ENCODE measurements around the gene ABCB8. TPM values are rescaled to one million over a fixed set of nuclear protein-coding genes. Genes with fewer than 3 reads are reported as not detected.
A peak's percentile ranks its signal among the peaks of the same experiment; 100 is the strongest.

The ABCB8 gene
- total and polyA plus RNA-seq, 5 experiments from 2014 or later: 17.1 to 74.7 (median 18.4) TPM

DNA sequence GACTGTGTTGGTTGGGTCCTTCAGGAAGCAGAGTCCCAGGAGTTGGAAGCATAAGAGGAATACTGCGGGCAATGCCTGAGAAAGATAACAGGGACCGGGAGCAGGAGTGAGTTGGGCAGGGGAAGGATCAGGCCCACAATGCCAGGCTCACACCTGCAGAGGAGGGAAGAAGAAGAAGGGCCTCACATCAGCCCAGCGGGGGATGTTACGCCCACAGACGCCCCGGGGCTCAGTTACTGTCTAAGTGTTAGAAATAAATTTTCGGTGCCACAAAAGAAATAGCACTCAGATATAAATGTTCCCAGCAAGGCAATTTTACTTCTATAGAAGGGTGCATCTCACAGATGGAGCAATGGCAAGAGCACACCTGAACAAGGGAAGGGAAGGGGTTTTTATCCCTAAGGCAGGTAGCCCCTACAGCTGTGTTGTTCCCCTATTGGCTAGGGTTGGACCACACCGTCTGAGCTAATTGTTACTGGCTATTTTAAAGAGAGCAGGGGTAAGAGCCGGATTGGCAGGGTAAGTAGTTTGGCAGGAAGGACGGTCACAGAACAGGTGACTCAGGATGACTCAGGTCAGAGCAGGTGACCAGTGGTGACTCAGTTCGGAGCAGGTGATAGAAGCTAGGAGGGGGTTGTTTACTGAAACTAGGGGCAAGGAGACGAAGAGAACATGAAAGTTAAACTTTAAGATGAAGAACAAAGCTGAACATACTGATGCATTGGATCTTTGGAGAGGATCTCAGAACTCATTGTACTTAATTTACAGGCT is 37.6 kb upstream of the ABCB8 start, which contains the start of gene NOS3:
NOS3 (plus strand) TSS at position 602 of the 771 bp plus-strand sequence. CDS start 2,787 bp downstream, outside the sequence.
- peak within 1 kb of the TSS in 3 of 10 donors; percentile 31 to 48 (median 31) for H3K27ac Mint-ChIP-seq
- peak within 1 kb of the TSS in 1 of 10 donors; percentile 47 for H3K4me3 Mint-ChIP-seq
- DNase-seq (peak in 1 of 10 donors; percentile 16), ATAC-seq (no peak)
- POLR2A ChIA-PET: interaction anchor here (0.8 to 1.2 kb wide), 2 partner anchors 11 to 18 kb away, joined by 3 read pairs; no protein-coding TSS in a partner anchor
- peaks cover 19 to 42% (median 39%) of the 10 kb centered on the region in 4 donors for H3K4me1 Mint-ChIP-seq
- peaks cover 0 to 12% (median 5%) of the 10 kb centered on the region in 5 donors for H3K27me3 Mint-ChIP-seq
- peaks cover 2 to 13% (median 12%) of the 10 kb centered on the region in 3 donors for H3K36me3 Mint-ChIP-seq
- peaks cover 0 to 27% (median 19%) of the 10 kb centered on the region in 9 donors for H3K9me3 Mint-ChIP-seq

DNA sequence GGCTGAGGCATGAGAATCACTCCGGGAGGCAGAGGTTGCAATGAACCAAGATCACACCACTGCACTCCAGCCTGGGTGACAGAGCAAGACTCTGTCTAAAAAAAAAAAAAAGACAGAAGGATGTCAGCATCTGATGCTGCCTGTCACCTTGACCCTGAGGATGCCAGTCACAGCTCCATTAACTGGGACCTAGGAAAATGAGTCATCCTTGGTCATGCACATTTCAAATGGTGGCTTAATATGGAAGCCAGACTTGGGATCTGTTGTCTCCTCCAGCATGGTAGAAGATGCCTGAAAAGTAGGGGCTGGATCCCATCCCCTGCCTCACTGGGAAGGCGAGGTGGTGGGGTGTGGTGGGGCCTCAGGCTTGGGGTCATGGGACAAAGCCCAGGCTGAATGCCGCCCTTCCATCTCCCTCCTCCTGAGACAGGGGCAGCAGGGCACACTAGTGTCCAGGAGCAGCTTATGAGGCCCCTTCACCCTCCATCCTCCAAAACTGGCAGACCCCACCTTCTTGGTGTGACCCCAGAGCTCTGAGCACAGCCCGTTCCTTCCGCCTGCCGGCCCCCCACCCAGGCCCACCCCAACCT is 36.1 kb upstream of the ABCB8 start:
- Mint-ChIP-seq H3K36me3 (peaks cover 2 to 13% (median 12%) of the 10 kb centered on the region in 3 donors), H3K27me3 (peaks cover 0 to 8% (median 0%) of the 10 kb centered on the region in 5 donors), H3K4me1 (peaks cover 15 to 46% (median 36%) of the 10 kb centered on the region in 4 donors), H3K4me3 (no peak overlapping the region), H3K9me3 (peaks cover 0 to 27% (median 19%) of the 10 kb centered on the region in 9 donors), H3K27ac (no peak overlapping the region)
- DNase-seq (no peak), ATAC-seq (no peak)
- POLR2A ChIA-PET: interaction anchor here (1.0 to 4.2 kb wide), 4 partner anchors 19 to 27 kb away, joined by 3 to 24 read pairs (median 8); no protein-coding TSS in a partner anchor

DNA sequence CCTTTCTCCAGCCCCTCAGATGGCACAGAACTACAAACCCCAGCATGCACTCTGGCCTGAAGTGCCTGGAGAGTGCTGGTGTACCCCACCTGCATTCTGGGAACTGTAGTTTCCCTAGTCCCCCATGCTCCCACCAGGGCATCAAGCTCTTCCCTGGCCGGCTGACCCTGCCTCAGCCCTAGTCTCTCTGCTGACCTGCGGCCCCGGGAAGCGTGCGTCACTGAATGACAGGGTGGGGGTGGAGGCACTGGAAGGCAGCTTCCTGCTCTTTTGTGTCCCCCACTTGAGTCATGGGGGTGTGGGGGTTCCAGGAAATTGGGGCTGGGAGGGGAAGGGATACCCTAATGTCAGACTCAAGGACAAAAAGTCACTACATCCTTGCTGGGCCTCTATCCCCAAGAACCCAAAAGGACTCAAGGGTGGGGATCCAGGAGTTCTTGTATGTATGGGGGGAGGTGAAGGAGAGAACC is 35.4 kb upstream of the ABCB8 start:
- H3K4me3 Mint-ChIP-seq: no peak overlapping the region
- H3K4me1 Mint-ChIP-seq: peaks cover 18 to 53% (median 40%) of the 10 kb centered on the region in 4 donors
- ATAC-seq: peak in 1 of 2 donors; percentile 41
- no peak for DNase-seq
- peaks cover 0 to 27% (median 19%) of the 10 kb centered on the region in 9 donors for H3K9me3 Mint-ChIP-seq
- peaks cover 2 to 13% (median 12%) of the 10 kb centered on the region in 3 donors for H3K36me3 Mint-ChIP-seq
- H3K27me3 Mint-ChIP-seq: peaks cover 0 to 11% (median 0%) of the 10 kb centered on the region in 5 donors
- POLR2A ChIA-PET: interaction anchor here (1.0 to 4.2 kb wide), 4 partner anchors 19 to 26 kb away, joined by 3 to 24 read pairs (median 8); no protein-coding TSS in a partner anchor
- peak overlapping the region in 5 of 10 donors; percentile 3 to 60 (median 46) for H3K27ac Mint-ChIP-seq

DNA sequence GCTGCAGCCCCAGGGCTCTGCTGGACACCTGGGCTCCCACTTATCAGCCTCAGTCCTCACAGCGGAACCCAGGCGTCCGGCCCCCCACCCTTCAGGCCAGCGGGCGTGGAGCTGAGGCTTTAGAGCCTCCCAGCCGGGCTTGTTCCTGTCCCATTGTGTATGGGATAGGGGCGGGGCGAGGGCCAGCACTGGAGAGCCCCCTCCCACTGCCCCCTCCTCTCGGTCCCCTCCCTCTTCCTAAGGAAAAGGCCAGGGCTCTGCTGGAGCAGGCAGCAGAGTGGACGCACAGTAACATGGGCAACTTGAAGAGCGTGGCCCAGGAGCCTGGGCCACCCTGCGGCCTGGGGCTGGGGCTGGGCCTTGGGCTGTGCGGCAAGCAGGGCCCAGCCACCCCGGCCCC is 34.7 kb upstream of the ABCB8 start:
- peaks cover 0 to 27% (median 19%) of the 10 kb centered on the region in 9 donors for H3K9me3 Mint-ChIP-seq
- DNase-seq: no peak
- ATAC-seq: no peak
- peak overlapping the region in 1 of 10 donors; percentile 7 for H3K4me3 Mint-ChIP-seq
- POLR2A ChIA-PET: interaction anchor here (1.5 to 4.2 kb wide), 5 partner anchors 15 to 25 kb away, joined by 3 to 24 read pairs (median 11); no protein-coding TSS in a partner anchor
- H3K27ac Mint-ChIP-seq: no peak overlapping the region
- peaks cover 2 to 13% (median 12%) of the 10 kb centered on the region in 3 donors for H3K36me3 Mint-ChIP-seq
- peaks cover 0 to 7% (median 0%) of the 10 kb centered on the region in 5 donors for H3K27me3 Mint-ChIP-seq
- H3K4me1 Mint-ChIP-seq: peaks cover 18 to 53% (median 40%) of the 10 kb centered on the region in 4 donors

DNA sequence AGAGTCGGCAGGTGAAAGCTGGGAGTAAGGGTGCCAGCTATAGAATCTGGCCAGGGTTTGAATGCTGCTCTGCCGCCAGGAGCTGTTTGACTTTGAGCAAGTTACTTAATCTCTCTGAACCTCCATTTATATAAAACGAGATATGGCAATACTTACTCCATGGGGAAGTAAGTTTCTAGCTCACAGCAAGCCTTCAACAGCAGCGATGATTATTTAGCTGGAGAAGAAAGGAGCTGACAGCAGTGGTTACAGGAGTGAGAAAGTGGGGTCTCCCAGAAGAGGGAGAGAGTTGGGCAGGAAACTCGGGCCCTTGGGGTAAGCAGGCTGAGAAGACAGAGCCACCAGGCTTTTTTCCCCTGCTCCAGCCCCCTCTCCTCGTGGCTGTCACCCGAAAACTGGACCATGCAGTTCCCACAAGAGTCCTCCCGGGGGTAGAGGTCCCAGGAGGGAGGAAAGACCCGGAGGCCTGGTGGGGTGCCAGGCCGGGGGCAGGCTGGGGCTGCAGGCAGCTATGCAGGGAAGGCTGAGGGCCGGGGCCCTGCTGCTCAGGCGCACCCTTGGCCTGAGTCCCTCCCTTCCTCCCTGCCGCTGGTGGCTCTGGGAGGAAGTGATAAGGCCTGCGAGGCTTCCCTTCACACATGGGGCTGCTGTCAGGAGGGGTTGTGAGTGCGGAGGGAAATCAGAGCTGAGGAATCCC is 34.0 kb upstream of the ABCB8 start:
- POLR2A ChIA-PET: interaction anchor here (0.6 to 4.2 kb wide), 9 partner anchors 10 to 100 kb away, joined by 3 to 24 read pairs (median 5); no protein-coding TSS in a partner anchor
- peaks cover 19 to 53% (median 41%) of the 10 kb centered on the region in 4 donors for H3K4me1 Mint-ChIP-seq

DNA sequence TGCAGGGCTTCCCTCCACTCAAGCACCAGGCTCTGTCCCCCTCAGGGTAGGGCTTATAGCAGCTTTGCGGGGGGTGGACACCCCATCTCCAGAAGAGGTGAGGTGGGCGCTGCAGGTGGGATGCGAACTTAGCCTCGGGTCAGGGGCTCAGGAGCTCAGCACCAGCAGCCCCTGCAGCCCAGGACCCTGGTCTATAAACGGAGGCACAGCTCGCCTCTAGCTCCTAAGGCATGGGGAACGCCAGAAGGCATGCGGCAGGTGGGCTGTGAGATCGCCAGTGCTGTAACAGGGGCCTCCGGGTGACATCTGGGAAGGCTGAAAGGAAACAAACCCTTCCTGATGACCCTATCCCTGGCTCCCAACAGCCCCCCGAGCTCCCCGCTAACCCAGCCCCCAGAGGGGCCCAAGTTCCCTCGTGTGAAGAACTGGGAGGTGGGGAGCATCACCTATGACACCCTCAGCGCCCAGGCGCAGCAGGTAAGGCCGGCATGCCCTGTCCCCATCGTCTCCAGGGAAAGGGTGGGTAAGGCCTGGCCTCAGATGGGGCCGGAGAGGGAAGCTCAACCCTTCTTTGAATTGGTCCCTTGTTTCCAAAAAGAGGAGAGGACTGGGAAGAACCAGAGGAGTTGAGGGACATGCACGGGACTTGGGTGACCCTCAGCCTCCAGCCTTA is 33.3 kb upstream of the ABCB8 start:
- H3K27me3 Mint-ChIP-seq: peaks cover 0 to 4% (median 0%) of the 10 kb centered on the region in 5 donors
- H3K4me3 Mint-ChIP-seq: peak overlapping the region in 6 of 10 donors; percentile 6 to 51 (median 39)
- POLR2A ChIA-PET: interaction anchor here (0.6 to 4.2 kb wide), 9 partner anchors 14 to 100 kb away, joined by 3 to 24 read pairs (median 5); no protein-coding TSS in a partner anchor
- H3K36me3 Mint-ChIP-seq: peaks cover 2 to 12% (median 8%) of the 10 kb centered on the region in 3 donors
- peak overlapping the region in 3 of 10 donors; percentile 4 to 81 (median 25) for H3K27ac Mint-ChIP-seq
- no peak for ATAC-seq
- peaks cover 21 to 58% (median 42%) of the 10 kb centered on the region in 4 donors for H3K4me1 Mint-ChIP-seq
- no peak for DNase-seq
- H3K9me3 Mint-ChIP-seq: peaks cover 0 to 24% (median 15%) of the 10 kb centered on the region in 9 donors

More for the DNA sequence above, 34.0 kb upstream of the ABCB8 start:
- peaks cover 2 to 13% (median 12%) of the 10 kb centered on the region in 3 donors for H3K36me3 Mint-ChIP-seq
- peaks cover 0 to 7% (median 0%) of the 10 kb centered on the region in 5 donors for H3K27me3 Mint-ChIP-seq
- peaks cover 0 to 27% (median 19%) of the 10 kb centered on the region in 9 donors for H3K9me3 Mint-ChIP-seq
- DNase-seq: no peak
- H3K27ac Mint-ChIP-seq: peak overlapping the region in 5 of 10 donors; percentile 25 to 81 (median 71)
- peak; percentile 53 to 73 for ATAC-seq
- peak overlapping the region in 7 of 10 donors; percentile 32 to 56 (median 39) for H3K4me3 Mint-ChIP-seq

DNA sequence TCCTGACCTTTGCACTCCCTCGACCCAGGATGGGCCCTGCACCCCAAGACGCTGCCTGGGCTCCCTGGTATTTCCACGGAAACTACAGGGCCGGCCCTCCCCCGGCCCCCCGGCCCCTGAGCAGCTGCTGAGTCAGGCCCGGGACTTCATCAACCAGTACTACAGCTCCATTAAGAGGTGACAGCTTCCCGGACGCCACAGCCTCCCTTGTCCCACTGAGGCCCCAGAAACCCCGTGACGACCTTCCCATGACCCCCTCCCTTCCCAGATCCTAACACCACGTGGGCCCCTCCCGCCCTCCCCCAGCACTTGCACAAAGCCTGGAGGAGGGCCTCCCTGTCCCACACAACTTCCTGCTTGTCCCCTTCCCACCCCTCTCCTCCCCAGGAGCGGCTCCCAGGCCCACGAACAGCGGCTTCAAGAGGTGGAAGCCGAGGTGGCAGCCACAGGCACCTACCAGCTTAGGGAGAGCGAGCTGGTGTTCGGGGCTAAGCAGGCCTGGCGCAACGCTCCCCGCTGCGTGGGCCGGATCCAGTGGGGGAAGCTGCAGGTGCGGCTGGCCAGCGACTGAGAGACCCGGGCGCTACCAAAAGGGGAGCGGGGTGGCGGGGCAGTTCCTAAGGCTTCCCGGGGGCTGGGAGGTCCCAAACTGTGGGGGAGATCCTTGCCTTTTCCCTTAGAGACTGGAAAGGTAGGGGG is 31.7 kb upstream of the ABCB8 start:
- Mint-ChIP-seq H3K4me1 (peaks cover 20 to 58% (median 49%) of the 10 kb centered on the region in 4 donors), H3K4me3 (peak overlapping the region in 2 of 10 donors; percentile 19 to 32), H3K9me3 (peaks cover 0 to 8% (median 0%) of the 10 kb centered on the region in 9 donors), H3K27ac (peak overlapping the region in 1 of 10 donors; percentile 43), H3K27me3 (peaks cover 0 to 3% (median 0%) of the 10 kb centered on the region in 5 donors), H3K36me3 (peaks cover 0 to 2% (median 0%) of the 10 kb centered on the region in 3 donors)
- no peak for DNase-seq
- ATAC-seq: peak; percentile 26 to 40
- POLR2A ChIA-PET: interaction anchor here (1.0 to 3.6 kb wide), 3 partner anchors 11 to 61 kb away, joined by 3 to 17 read pairs (median 5); no protein-coding TSS in a partner anchor

DNA sequence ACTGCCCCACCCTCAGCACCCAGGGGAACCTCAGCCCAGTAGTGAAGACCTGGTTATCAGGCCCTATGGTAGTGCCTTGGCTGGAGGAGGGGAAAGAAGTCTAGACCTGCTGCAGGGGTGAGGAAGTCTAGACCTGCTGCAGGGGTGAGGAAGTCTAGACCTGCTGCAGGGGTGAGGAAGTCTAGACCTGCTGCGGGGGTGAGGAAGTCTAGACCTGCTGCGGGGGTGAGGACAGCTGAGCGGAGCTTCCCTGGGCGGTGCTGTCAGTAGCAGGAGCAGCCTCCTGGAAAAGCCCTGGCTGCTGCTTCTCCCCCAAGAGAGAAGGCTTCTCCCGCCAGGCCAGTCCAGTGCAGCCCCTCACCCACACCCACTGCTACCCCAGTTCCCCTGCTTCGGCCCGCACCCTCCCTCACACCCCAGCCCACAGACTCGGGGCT is 31.2 kb upstream of the ABCB8 start:
- H3K9me3 Mint-ChIP-seq: peaks cover 0 to 8% (median 0%) of the 10 kb centered on the region in 9 donors
- H3K36me3 Mint-ChIP-seq: peaks cover 0 to 2% (median 0%) of the 10 kb centered on the region in 3 donors
- peak overlapping the region in 5 of 10 donors; percentile 10 to 60 (median 43) for H3K4me3 Mint-ChIP-seq
- peak overlapping the region in 3 of 10 donors; percentile 4 to 43 (median 34) for H3K27ac Mint-ChIP-seq
- POLR2A ChIA-PET: interaction anchor here (1.0 to 3.6 kb wide), 4 partner anchors 10 to 60 kb away, joined by 3 to 17 read pairs (median 6); no protein-coding TSS in a partner anchor
- H3K27me3 Mint-ChIP-seq: peaks cover 0 to 3% (median 0%) of the 10 kb centered on the region in 5 donors
- H3K4me1 Mint-ChIP-seq: peaks cover 20 to 58% (median 49%) of the 10 kb centered on the region in 4 donors
- DNase-seq (no peak), ATAC-seq (peak in 1 of 2 donors; percentile 9)

DNA sequence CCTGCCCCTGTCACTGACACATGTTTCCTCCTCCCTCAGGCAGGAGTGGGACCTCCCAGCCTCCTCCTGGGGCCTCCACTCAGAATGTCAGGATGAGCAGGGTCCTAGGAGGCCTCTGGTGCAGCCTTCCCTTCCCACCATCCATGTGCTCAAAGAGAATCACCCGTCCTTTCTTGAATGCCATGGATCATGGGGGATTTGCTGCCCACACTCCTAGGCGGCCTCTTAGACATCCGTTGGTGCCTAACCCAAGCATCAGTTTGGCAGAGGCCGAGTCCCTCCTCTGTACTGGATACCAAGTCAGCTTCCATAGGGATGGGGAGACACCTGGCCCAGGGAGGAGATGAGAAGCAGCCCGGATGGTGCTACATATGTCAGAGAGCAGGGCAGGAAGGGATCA is 30.4 kb upstream of the ABCB8 start:
- Mint-ChIP-seq H3K9me3 (peaks cover 0 to 2% (median 0%) of the 10 kb centered on the region in 9 donors), H3K4me1 (peaks cover 17 to 54% (median 46%) of the 10 kb centered on the region in 4 donors), H3K4me3 (peak overlapping the region in 7 of 10 donors; percentile 9 to 60 (median 33)), H3K36me3 (no peaks in the 10 kb centered on the region), H3K27ac (peak overlapping the region in 4 of 10 donors; percentile 36 to 84 (median 54)), H3K27me3 (peaks cover 0 to 3% (median 0%) of the 10 kb centered on the region in 5 donors)
- POLR2A ChIA-PET: interaction anchor here (1.0 to 3.6 kb wide), 4 partner anchors 10 to 59 kb away, joined by 3 to 17 read pairs (median 6); no protein-coding TSS in a partner anchor
- DNase-seq (no peak), ATAC-seq (no peak)

DNA sequence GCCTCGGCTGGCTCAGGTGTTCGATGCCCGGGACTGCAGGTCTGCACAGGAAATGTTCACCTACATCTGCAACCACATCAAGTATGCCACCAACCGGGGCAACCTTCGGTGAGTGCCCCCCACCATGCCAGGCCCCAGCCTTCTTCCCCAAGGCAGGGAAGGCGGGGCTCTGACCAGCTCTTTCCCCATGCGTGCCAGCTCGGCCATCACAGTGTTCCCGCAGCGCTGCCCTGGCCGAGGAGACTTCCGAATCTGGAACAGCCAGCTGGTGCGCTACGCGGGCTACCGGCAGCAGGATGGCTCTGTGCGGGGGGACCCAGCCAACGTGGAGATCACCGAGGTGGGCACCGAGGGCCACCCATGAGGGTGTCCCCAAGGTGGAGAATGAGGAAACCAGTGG is 29.9 kb upstream of the ABCB8 start:
- Mint-ChIP-seq H3K27ac (peak overlapping the region in 3 of 10 donors; percentile 36 to 65 (median 47)), H3K4me1 (peaks cover 15 to 53% (median 45%) of the 10 kb centered on the region in 4 donors), H3K4me3 (peak overlapping the region in 7 of 10 donors; percentile 9 to 73 (median 37)), H3K27me3 (peaks cover 0 to 3% (median 0%) of the 10 kb centered on the region in 5 donors), H3K36me3 (no peaks in the 10 kb centered on the region), H3K9me3 (no peaks in the 10 kb centered on the region)
- POLR2A ChIA-PET: interaction anchor here (1.5 to 3.6 kb wide), 3 partner anchors 10 to 16 kb away, joined by 5 to 17 read pairs (median 6); no protein-coding TSS in a partner anchor
- DNase-seq: no peak
- ATAC-seq: peak in 1 of 2 donors; percentile 47
